GM18858 (cell line): ENCODE measurements around the gene UTY.

ENCODE experiments used
- ATAC-seq: cut with Tn5 transposase; IDR thresholded peaks from one replicate; pipeline ENCODE4 v1.9.1; 2021; ENCODE audit not compliant: unreplicated experiment

The UTY gene

DNA sequence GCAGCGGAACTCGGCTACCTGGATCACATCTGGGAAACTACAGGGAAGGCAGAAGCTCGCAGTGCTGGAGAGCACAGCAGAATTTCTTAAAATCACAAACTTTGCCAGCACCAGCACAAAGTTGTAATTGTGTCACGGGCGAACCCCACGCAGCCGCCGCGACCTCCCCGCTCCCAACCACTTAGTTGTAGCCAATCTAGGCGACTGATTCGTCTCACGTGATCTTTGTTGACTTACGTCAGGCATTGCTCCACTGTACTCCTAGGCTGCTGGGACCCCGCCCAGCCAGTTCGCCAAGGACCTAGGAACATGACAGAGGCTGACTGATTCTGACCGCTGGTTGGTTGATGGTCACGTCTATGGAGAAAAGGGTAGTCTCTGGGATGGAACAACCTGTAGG lies at the start of gene UTY:
Gene UTY, minus strand, starts transcription at position 206 of the 400 bp plus-strand sequence. CDS start 368 bp downstream, outside the sequence.
- ATAC-seq: no peak

DNA sequence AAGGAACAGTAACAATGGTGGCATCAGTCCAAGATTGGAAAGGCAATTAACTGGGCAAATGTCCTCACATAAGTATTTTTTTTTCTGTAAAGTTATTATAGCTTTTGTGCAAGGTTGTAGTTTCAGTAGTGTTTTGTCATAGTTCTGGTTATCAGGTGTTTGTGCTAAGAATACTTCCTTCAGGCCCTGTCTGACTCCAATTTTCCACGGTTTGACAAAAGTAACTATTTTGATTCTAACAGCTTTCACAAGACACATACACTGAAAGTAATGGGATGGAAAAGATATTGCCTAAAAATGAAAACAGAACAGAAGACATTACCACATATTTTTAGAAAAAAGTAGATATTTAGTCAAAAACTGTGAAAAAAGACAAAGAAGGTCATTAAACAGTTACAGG lies 40.6 kb upstream of the UTY start:
- no peak for ATAC-seq

DNA sequence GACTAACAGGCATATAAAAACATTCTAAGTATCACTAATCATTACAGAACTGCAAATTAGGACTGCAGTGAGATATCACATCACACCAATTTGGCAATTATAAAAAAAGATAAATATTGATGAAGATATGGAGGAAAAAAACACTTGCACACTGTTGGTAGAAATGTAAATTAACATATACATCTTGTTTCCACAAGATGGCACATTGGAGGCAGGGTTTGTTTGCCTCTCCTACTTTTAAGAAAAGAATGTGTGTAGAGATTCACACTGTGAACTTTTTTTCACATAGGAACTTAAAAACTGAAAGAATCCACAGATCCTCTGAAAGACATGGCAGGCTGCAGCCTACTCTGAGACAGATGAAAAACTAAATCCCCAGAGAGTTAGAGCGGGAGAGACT lies 21.4 kb upstream of the UTY start:
- no peak for ATAC-seq

DNA sequence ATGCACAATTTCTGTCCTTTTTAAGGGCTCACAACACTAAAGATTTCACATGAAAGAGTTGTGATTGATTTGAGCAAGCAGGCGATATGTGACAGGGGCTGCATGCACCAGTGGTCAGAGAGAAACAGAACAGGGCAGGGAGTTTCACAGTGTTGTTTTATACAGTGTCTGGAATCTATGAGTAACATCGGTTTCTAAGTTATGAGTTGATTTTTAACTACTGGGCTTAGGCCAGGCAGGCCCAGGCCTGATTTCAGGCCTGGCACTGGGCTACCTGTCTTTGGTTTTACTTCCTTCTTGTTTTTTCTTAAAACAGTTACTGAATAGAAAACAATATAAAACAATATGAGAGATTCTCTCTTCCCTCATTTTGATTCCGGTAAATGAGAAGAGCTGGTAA lies 13.9 kb upstream of the UTY start:
- no peak for ATAC-seq

DNA sequence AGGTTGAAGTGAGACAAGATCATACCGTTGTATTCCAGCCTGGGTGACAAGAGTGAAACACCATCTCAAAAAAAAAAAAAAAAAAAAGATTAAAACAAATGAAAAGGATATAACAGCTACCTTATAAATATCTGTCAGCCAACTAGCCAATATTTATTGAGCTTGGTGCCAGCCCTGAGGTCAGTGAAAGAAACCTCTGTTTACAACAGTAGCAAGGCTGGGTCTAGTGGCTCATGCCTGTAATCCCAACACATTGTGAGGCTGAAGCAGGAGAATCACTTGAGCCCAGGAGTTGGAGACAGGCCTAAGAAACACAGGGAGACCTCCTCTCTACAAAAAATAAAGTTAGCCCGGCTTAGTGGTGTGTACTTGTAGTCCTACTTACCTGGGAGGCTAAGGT lies 12.6 kb upstream of the UTY start:
- no peak for ATAC-seq

DNA sequence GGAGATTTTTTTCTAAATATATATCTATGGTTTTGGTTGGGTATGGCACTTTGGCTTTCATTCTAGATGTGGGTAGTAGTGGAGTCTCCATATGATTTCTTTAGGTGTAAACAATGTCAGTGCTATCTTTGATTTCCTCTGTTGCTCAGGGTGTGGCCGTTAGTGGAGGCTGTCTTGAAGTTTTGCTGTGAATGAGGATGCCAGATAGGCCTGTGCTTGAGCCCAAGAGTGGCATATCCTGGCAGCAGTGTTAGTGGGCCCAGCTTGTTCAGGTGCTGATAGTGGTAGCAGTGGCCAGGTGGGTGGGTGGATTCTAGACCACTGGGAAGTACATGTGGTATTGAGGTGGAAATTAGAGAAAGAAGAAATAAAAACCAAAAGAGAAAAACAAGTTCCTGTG lies 8.9 kb upstream of the UTY start:
- ATAC-seq: no peak

DNA sequence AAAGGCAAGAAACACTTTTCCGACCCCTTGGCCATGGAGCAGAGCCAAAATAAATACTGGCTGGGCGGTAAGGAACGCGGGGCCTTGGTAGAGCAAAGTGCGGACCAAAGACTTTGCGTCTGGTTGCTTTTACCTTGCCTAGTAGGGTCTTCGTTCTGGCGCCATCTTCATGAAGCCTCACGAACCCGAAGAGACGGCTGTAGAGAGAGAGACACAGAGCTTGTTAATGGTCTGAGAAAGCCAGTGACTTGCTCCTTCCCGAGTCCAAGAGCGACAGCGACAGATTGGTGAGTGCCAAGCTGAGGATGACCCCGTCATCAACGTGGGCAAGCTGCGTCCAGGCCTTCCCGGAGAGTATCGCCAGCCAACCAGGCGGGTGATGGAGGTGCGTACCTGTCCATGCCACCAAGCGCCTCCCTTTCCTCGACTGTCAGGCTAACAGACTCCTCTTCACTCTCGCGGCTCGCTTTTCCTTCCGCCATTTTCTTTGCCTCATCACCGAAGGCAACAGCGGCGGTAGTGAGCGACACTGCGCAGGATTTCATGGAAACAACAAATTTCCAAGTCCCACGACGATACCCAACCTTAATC lies 617 bp downstream of the UTY start:
- no peak for ATAC-seq

DNA sequence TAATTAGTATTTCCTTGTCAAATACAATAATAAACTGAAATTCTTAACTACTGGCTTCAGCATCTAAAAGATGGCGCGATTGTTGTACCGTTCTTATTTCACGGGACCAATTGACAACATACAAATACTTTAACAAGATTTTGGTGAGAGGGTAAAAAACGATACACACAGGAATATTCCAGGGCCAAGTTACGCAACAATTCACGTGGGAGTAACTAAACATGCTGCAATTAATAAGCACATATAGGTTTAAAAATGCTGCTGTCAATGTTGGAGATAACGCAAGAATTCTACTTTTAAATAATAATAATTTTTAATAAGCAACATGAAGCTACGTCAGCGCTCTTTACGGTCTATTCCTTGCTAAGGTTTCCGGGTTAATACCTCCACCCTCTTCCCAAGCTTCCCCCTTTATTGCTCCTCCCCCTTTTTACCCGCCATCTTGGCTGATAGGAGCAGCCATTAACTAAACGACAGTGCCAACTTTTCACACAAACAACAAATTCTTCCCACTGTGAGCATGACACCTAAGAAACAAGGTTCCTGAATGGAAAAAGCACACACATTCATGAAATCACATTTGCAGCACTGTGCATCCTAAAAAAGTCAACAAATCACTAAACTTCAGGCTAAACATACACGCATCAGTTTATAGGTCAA lies 1.6 kb downstream of the UTY start:
- no peak for ATAC-seq

DNA sequence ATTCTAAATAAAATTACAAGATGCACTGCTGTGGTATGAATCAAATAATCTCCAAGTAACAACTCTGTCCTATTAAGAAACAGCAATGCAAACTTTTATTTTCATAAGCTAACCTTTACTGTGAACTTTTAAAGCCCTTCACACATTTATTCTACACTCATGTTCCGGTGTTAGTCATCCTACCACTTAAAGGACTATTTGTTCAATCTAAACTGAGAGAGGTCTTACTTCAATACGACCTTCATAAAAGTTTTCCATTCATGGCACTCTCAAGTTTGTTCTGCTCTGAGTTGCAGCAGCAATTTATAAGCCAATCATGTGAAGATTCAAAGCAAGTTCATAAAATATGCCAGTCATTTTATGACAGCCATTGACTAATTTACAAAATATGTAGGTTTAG lies 4.8 kb downstream of the UTY start:
- ATAC-seq: no peak

DNA sequence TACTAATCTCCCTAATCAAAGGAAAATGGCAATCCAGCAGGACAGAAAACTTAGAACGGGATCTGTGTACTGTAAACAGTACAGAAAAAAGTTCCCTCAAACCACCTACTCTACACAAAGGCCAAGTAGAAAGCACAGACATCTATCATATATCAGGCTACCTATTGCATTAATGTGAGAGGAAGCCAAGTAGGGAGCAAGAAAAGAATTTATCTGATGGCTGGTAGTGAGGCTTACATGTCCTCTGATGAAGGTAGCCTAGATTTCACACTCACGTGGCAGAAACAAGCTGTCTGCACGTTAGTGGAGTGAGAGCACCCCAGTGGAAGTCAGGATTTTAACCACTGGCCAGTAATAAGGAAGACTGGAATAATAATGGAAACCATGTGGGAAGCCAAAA lies 28.3 kb downstream of the UTY start:
- ATAC-seq: no peak

DNA sequence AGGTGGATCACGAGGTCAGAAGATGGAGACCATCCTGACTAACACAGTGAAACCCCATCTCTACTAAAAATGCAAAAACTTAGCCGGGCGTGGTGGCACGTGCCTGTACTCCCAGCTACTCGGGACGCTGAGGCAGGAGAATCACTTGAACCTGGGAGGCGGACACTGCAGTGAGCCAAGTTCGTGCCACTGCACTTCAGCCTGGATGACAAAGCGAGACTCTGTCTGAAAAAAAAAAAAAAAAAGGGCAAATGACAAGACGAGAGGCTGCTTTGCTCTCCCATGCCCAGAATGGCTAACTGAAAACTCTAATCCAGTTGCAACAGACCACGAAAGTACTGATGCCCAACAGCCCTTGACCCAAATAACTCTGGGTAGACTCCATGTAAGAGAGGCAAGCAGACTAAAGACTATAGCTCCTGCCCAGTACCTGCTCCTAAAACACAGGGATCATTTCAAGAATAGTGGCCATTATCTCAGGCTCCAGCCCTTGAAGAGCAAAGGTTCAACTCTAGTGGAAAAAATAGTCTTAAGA lies 29.2 kb downstream of the UTY start:
- no peak for ATAC-seq

DNA sequence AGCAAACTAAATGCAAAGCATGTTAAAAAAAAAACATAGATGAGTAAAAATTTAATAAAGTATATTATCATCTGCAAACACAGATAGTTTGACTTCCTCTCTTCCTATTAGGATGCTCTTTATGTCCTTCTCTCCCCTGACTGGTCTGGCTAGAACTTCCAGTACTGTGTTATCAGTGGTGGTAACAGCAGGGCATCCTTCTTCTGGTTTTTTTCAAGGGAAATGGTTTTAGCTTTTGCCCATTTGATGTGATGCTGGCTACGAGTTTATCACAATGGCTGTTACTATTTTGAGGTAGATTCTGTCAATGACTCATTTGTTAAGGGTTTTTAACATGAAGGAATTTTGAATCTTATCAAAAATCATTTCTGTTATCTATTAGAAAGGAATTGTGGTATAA lies 34.3 kb downstream of the UTY start:
- ATAC-seq: no peak

DNA sequence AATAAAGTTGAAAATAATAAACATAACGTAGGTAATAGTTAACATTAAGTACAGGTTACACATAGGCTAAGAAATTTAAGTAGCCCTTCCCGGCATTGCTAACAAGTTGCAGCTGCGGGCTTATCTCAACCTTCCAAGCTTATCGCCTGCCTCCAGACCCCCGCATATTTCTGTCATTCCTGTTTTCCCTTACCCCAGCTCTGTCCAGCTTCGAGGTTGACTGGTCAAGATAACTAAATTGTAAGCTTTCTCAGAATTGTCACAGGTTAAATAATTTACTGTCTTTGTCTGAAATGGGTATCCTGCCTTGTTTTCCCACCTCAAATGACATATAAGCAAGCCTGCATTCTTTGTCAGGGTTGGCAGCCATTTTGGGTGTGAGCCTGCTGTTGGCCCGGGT lies 36.7 kb downstream of the UTY start:
- ATAC-seq: no peak

DNA sequence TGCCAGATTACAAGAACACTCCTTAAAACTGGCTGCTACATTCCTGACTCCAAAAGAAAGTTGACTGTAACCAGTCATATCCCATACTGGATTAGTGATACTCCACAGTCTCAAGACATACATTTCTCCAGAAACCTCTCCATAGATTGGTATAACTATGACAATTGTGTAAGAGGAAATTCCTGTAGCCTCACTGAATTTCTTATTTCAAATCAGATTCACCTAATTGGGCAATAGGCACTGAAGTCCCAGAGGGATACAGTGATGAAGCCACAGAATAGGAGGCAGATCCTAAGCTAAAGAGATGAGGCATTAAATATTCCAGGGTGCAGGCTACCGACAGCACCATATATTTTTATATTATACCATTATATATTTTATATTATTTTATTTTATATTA lies 39.0 kb downstream of the UTY start:
- no peak for ATAC-seq

DNA sequence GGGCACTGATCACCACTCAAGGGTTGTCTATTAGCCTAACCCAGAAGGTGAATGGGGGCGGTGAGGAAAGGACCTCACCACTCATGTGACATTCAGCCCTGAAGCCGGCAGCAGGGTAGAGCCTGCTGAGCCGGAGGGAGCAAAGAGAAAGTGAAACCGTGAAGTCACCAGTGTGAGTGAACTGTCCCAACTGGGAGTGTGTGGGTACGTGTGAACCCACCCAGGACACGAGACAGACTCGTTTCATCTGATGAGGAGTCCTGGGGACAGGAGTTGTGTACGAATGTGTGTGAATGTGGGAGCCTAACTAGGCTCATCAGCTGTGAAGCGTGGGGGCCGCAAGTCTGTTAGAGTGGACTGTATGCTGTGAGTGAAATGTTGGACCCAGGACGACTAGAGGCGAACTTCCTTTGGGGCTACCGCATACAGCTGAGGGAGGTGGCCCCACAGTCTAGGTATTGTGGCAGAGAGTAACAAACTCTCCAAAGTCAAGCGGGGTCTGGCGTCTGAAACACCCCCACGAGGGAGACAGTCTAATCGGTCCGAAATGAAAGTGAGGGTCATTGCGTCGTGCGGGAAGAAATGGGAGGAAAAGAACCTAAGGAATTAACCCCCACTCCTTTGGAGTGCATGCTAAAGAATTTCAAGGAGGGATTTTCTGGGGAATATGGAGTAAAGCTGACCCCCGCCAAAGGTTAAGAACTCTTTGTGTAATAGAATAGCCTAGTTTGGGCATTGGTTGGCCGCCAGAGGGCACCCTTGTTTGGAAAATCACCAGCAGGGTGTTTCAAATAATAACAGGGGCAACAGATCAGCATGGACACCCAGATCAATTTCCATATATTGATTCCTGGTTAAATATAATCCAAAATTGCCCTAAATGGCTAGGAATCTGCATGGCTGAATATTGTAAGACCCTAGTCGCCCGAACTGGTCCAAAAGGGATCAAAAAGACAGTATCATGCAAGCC lies 43.6 kb downstream of the UTY start:
- no peak for ATAC-seq

DNA sequence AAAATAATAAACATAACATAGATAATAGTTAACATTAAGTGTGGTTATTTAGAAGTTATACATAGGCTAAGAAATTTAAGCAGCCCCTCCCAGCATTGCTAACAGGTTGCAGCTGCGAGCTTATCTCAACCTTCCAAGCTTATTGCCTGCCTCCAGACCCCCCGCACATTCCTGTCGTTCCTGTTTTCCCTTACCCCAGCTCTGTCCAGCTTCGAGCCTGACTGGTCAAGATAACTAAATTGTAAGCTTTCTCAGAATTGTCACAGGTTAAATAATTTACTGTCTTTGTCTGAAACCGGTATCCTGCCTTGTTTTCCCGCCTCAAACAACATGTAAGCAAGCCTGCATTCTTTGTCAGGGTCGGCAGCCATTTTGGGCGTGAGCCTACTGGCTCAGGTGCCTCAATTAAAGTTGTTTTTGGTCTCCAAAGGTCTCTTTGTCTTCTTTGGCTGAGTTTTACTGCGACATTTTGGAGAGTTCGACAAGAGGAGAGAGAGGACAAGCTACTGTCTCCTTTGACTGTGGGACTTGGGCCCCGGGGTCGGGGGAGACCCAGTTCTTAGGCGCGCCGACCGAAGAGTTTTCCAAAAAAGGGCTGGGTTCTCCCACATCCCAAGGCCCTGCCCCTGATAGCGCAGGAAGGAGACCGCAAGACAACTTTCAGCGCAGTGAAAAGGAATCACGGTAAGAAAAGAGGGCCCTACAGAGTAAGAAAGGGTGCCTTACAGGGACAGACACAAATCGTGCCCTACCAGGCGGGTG lies 44.4 kb downstream of the UTY start:
- no peak for ATAC-seq

DNA sequence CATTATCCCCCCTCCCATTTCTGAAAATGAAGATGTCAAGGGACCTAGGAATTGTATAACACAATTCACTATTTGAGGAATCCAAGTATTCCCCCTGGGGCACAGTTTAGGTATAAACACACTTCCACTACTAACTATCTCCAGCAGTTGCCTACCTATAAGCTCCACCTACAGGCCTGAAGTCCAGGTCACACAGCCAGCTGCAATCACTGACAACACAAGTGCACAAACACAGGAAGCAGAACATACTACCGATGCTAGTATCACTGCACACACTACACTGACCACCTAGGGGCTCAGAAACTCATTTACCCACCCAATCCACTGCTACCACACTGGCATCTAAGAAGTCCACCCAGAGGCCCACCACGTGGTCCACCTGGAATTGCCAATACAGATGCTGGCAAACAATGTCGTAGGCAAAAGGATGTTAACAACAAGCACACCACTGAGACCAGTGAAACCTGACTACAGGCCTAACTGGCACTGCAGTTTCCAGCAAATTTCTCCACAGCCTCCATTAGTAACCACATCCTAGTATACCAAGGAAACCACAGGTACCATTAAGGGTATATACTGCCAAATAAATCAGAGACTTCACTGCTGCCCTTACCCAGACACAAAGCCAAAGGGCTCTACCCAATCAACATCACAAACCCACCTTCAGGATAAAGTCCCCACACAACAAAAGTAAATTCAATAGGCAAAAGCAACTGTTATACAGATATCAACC lies 47.4 kb downstream of the UTY start:
- ATAC-seq: no peak

DNA sequence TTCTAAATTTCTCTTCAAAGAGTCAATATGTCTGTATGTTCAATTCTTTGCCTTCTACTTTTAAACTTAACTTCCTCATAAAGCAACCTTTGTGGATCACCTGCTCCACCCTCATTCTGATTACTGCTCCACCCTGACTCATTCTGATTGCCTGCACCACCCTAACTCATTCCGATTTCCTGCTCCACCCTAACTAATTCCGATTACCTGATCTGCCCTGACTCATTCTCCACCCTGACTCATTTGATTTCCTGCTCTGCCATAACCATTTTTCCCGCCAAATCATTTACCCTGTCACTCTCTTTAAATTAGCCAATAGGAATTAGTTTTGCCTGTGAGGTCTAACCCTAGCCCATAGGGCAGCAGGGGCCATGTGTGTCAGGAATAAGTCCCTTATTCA lies 50.3 kb downstream of the UTY start:
- ATAC-seq: no peak

DNA sequence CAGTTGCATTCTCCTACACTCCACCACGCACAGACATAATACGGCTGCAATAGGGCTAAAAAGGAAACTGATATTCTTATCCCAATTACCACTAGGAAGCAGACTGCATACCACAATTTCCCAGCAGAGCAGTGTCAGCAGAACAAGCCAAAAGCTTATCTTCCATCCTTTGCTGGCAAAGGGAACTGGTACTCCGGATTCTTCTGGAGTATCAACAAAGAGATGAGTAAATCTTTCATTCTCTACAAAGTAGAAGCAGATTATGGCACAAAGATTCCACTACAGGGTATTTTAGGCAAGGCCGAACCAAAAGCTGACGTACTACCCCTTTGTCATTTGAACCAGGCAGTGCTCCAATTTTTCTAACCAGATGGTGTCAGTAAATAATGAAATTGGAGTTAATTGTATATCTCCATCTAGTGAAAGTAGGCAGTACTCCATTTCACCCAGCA lies 56.5 kb downstream of the UTY start:
- no peak for ATAC-seq
